Tongue (tissue), 2 donors: Measurements from ENCODE around the gene TRA2B. TPM values are rescaled to one million over a fixed set of nuclear protein-coding genes. Genes with fewer than 3 reads are reported as not detected.
"Not testable (repeated sequence)": the region's sequence is repeated elsewhere in the genome, so short reads cannot be mapped to it uniquely, and the experiment has no call there.

Experiments used
- DNase-seq: peaks from one replicate; pipeline ENCODE4 v3.0.0-alpha.2; 2015
- total RNA-seq: library from RNA; depleted of rRNA; stranded (reverse); fragments of >200 nt; gene quantifications from one replicate; pipeline ENCODE4 v1.2.3, GENCODE V29; 2014

Gene TRA2B
- total RNA-seq, 1 donor from 2014 or later = 231 TPM

DNA sequence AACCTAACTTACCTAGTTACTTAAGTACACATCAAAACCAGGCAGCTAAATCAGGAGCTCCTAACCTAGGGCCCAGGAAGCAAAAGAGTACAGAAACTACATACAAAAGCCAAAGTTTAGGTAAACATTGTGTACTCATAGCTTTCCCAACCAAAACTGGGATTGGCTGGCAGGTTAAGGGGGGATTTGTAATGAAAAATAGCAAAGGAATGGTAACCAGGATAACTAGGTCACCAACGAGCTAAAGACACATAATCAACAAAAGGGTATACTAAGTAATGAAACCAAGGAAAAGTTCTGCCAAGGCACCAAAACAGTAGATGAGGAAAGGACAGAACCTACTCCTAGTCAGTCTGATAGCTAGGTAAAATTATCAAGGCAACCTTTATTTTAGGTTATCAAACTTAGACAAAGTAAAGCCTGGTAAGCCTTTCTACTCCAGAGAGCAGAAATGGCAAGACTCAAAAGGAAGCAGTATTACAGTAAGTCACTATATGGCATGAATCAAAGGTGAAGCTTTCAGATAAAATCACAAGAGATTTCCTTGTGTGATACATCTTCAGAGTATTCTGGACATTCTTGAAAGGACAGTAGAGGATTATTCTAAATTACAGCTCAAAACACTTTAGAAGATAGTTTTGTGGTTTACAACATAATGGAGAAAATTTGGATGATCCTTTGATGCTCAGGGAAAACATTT lies 10.2 kb downstream of the TRA2B start:
- DNase-seq = no peak

DNA sequence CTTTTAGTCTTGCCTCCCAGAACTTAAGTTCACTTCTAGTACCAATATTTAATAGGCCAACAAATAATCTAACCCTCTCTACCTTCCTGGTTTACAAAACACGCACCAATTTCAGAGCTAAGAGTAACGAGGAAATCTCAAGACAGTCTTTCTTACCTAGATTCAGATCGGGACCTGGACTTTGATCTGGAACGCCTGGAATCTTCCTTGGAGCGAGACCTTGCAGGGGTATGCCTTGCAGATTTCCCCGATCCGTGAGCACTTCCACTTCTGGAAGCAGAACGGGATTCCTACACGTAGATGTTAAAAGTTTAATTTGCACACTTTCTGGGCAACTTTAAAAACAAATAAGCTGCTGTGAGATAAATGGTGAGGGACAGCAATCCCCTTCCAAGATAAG lies 11.4 kb downstream of the TRA2B start:
- DNase-seq = no peak

DNA sequence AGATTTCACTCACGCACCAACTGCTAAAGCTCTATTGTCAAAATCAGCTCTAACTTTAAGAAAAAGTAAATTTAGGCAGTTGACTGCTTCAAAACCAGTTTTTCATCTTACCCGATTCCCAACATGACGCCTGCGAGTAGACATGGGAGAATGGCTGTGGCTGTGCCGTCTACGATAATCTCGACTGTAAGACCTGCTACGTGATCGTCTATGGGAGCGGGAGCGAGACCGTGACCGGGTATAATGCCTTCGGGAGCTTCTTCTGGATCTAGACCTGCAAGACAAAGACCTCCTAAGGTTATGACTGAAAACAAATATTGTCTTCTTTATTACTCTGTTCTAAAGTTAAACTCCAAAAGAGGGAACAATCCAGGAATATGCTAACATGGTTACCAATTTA lies 12.5 kb downstream of the TRA2B start:
- DNase-seq = no peak

DNA sequence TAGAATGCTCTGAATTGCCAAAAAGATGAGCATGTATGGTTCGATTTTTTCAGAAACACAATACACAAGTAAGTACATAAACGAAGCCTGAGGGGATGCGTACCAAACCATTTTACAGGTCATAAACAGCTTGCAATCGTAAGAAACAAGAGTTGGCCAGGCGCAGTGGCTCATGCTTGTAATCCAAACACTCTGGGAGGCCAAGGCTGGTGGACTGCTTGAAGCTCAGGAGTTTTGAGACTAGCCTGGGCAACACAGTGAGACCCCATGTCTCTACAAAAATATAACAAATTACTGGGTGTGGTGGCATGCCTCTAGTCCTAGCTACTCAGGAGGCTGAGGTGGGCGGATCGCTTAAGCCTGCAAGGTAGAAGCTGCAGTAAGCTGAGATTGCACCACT lies 13.4 kb downstream of the TRA2B start:
- no peak for DNase-seq

DNA sequence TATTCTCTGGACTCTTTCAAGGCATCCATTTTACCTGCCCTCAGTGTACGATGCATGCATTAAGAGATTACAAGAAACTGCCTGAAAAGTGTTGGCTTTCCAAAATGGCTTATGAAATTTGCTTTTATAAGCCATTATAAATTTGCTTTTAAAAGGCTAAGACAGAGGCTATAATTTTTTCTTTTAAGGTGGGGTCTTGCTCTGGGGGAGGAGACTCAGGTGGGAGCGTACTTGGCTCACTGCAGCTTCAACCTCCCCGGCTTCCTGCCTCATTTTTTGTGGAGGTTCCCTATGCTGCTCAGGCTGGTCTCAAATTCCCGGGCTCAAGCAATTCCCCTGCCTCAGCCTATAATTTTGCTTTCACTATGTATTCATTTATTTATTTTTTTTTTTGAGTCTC lies 17.6 kb downstream of the TRA2B start:
- no peak for DNase-seq

DNA sequence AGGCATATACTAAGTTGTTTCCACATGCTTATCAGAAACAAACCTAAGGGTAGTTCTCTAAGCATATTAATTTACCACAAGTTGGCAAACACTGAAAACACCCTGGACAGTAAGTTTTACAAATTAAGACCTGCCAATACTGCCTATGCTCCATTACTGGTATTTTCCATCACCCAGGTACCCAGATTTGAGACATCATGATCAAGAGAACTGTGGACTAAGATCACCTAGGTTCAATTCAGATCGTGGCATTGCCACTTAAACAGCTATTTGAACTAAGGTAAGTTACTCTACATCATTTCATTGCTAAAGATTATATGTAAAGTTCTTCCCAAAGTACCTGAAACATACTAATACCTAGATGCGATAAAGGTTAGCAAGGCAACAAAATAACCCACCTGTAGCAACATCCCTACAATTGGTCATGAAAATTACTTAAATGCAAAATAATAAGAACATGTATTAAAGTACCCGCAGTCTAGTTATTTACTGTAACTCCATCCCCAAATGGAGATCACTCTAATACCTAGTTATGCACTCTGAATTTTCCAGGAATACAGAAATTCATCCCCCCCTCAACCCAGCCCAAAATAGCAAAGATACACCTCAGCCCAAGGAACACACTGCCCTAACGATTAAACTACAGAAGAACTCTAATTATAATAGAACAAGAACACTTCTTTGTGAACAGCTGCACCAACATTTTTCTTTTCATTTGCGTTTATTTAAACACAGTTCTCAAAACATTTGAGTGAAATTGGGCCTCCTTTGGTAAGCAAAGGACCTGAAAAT lies 21.6 kb downstream of the TRA2B start:
- no peak for DNase-seq

DNA sequence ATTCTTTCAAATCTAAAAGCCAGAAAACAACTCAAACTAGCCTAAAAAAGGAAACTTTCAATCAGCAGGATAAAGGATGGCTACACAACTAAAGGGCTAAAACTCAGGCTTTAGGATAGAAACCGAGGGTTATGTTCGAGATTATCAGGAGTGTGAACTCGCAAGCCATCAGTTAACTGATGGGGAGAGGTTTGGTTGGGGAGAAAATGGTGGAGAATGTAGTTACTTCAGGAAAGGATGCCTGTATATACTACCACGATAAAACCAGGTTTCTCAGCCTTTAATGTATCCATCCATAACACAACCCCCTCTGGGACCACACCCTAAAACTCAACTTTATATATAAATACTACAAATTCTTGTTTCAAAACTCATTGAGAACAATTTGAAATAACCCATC lies 22.2 kb downstream of the TRA2B start:
- DNase-seq = no peak

DNA sequence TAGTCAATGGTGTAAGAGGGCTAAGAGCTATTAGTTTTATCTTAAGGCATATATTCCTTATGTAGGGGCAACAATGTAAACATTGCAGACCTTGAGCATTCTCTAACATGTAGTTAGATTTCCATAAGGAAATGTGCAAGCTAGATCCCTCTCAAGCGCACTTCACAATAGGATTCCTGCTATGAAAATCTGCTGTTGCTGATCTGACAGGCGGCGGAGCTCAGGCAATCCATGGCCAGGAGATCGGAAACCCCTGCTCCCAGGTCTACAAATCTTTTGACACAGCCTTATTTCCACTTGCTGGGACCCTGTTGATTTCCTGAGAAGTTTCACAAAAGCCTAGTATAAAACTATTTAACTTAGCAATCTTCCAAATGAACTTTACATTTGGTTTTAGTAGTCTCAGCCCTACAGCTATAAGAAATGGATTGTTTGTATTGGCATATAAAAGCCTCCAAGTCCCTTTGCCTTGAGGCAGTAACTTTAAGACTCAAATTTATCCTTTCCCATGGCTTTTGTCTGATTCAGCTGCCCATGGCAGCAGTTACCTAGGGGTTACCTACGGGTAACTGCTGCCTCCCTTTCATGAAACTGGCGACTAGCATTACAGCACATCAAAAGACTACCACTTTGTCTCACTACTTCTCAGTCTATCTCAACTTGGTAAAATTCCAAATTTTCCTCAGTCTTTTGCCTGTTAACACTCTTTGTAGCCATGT lies 22.7 kb downstream of the TRA2B start:
- no peak for DNase-seq

DNA sequence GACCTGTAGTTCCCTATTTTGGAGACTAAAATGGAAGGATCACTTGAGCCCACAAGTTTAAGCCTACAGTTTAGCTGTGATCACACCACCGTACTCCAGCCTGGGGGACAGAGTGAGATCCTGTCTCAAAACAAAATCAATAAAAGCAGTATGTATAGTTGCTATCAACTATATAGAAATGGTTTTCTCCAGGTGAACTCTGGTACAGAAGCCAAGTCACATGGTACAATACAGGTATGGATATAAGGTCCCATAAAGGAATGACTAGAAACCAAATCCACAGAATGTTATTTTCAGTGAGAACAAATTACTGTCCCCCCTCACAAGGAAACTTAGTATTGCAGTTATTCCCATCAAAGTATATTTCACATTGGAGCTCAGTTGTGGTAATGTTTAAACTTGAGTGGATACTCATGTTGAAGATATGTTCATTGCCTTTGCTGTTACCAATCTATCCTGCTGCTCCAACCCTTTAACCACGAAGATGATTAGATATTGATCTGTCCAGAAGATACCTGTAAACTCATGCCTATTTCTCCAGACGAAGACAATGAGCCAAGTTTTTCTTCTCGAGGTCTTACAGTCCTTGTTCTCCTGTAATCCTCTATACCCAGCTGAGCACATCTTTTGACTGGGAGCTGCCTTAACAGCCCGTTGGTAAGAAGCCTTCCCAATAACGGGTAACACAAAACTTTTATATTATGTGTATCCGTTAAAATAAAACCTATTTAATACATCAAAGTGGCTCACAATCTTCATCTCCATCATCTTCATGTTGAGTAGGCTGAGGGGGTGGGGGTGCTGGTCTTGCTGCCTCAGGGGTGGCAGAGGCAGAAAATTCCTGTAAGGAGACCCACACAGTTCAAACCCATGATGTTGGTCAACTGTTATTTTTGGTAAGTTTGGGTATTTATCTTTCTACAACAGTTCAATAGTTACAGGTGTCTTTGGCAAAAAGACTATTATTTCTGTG lies 24.6 kb downstream of the TRA2B start:
- no peak for DNase-seq

DNA sequence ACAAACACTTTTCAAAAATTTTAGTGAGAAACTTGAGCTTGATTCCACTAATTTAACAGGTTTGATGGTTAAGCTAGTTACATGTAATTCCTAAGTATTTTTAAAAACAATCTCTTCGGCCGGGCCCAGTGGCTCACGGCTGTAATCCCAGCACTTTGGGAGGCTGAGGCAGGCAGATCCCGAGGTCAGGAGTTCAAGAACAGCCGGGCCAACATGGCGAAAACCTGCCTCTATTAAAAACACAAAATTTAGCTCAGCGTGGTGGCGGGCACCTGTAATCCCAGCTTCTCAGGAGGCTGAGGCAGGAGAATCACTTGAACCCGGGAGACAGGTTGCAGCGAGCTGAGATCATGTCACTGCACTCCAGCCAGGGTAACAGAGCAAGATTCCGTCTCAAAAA lies 25.3 kb downstream of the TRA2B start:
- no peak for DNase-seq

DNA sequence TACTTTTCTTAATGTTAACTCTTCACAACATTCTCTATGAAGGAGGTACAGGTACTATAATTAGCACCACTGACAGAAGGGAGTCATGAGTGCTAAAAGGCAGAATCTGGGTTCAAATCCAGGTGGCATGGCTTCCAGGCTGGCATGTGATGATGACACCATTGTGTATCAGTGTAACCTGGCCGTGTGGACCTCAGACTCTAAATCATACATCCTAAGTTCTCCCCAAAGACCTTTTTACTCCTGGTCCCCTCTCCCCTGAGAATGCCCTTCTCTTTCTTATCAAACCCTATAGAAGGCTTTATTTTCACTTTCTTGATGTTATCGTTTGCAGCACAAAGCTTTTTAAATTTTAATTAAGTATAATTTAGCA lies 26.8 kb downstream of the TRA2B start:
- not testable (repeated sequence) for DNase-seq

DNA sequence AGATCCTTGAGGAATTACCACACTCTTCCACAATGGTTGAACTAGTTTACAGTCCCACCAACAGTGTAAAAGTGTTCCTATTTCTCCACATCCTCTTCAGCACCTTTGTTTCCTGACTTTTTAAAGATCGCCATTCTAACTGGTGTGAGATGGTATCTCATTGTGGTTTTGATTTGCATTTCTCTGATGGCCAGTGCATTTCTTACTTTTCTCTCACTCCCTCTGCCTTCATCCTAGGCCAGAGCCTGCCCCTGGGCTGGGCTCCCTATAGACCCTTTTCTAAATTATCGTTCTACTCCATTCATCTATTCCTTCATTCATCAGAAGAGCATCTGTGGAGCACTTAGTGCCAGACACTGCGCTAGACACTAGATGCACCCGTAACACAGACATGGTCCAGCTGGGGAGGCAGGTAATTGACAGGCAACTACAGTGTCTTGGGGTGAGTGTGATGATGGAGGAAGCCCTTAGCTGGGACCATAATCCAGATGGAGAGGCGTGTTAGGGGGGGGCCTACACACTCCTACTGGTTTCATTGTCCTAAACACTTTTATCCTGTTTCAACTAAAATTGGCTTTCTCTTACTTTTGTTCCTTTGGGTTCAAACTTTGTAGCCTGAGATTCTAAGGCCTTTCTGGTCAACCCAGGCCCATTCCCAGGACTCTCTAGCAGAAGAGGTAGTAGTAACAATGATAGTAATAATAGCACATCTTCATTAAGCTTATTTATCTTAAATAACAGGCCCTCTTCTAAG lies 27.3 kb downstream of the TRA2B start:
- DNase-seq = not testable (repeated sequence)

DNA sequence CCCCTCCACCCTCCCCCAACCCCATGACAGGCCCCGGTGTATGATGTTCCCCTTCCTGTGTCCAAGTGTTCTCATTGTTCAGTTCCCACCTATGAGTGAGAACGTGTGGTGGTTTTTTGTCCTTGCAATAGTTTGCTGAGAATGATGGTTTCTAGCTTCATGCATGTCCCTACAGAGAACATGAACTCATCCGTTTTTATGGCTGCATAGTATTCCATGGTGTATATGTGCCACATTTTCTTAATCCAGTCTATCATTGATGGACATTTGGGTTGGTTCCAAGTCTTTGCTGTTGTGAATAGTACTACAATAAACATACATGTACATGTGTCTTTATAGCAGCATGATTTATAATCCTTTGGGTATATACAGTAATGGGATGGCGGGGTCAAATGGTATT lies 27.9 kb downstream of the TRA2B start:
- DNase-seq = not testable (repeated sequence)

DNA sequence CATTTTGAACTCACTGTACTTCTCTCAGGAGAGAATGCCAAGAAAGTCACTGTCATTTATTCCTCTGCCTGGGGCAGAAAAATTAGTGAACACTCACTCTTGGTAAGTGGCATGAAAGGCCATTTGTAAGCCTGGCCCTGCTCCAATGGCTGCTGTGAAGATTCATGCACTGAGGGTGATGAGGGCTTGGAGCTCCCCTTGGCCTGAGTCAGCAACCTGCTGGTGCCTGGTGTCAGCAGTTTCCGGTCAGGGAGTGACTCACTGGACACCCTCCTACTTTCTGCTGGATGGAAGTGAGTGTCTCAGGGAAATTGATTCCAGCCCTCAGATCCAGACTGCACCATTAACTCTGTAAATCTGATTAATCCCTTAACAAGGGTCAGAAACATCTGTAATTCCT lies 37.6 kb downstream of the TRA2B start:
- no peak for DNase-seq

DNA sequence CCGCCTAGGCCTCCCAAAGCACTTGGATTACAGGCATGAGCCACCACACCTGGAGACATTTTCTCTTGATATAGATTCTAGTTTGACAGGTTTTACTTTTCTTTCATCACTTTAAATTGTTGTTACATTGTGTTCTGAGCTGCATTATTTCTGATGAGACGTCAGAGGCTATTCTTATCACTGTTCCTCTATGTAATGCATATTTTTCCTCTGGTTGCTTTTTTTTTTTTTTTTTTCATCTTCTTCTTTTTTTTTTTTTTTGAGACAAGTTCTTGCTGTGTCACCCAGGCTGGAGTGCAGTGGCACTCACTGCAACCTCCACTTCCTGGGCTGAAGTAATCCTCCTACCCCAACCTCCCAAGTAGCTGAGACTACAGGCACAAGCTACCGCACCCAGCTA lies 41.2 kb downstream of the TRA2B start:
- DNase-seq = no peak

DNA sequence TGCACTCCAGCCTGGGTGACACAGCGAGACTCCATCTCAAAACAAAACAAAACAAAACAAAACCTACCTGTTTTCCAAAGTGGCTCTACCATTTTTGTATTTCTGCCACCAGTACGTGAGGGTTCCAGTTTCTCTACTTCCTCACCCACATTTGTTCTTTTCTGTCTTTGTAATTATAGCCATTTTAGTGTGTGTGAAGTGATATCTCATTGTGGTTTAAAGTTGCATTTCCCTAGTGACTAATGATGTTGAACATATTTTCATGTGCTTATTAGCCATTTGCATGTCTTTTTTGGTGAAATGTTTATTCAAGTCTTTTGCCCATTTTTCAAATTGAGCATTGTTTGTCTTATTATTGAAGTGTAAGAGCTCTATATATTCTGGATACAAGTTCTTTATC lies 50.7 kb downstream of the TRA2B start:
- no peak for DNase-seq

DNA sequence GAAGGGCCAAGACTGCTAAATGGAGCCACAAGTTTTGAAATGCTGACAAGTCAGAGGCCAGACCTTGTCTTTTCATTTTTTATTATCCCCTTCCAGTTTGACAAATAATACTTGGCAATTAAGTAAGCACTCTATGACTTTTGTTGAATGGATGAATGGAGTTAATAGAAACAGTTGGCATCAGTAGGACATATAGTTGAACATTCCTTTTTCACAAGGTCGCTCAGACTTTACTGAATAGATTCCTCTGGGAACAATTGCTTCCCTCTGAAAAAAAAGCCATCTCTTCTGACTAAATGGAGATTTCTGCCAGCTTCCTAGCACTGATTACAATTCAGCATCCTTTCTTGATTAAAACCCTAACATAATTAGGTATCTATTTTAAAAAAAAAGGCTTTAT lies 53.2 kb downstream of the TRA2B start:
- no peak for DNase-seq

DNA sequence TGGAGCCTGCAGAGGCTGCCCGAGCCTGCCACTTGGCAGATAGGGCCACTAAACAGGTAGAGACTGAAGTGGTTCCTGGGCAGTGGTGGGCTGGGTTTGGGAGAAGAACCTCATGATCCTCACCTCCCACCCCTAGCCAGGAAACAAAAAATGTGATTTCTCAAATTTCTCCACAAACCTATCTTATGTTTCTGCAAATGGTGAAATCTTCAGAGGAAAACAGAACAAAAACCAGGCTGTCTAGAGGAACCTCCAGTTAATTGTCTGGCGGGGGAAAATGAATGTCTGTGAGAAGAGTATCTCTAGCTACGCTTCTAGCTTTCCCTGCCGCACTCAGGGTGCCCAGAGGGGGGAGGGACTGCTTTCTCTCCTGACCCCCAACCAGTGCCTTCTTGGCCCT lies 55.9 kb downstream of the TRA2B start:
- no peak for DNase-seq

DNA sequence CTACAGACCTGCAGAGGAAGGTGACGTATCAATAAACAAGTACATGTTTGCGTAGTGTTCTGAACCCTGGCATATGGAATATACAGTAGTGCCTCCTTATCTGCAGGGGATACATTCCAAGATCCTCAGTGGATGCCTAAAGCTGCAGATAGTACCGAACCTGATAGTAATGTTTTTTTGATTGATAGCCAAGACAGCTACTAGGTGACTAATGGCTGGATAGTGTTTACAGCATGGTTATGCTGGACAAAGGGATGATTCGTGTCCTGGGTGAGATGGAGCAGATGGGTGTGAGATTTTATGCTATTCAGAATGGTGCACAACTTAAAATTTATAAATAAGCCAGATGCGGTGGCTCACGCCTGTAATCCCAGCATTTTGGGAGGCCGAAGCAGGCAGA lies 57.2 kb downstream of the TRA2B start:
- no peak for DNase-seq

DNA sequence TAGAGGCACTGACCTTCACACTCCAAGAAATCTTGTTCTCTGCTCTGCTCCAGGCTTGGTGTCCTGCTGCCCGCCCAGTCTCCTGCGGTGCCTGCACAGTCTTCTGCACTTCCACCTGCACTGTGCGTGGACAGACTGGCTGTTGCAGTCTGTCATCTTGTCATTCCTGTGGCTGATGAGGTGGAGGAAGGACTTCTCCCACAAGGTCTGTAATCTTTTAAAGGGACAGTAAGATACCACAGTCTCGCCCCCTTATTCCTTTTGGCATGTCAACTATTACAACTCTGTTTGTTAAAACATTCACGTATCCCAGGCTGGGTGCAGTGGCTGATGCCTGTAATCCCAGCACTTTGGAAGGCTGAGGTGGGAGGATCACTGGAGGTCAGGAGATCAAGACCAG lies 58.9 kb downstream of the TRA2B start:
- DNase-seq = no peak

DNA sequence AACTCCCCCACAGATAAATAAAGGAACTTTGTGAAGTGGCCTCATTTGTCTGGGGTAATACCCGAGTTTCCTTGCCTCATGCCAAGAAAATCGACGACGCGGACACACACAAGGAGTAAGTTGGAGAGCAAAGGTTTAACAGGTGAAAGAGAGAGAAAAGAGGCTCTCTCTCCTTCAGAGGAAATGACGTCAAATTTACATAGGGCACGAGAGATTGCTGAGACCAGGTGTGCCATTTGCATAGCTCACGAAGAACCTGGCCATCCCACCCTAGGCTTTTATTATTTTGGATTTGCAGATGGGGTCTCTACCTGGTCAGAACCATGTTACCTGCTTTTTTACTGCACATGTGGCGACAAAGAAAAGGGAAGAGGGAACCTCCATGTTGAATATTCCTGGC lies 63.7 kb downstream of the TRA2B start:
- DNase-seq = no peak

DNA sequence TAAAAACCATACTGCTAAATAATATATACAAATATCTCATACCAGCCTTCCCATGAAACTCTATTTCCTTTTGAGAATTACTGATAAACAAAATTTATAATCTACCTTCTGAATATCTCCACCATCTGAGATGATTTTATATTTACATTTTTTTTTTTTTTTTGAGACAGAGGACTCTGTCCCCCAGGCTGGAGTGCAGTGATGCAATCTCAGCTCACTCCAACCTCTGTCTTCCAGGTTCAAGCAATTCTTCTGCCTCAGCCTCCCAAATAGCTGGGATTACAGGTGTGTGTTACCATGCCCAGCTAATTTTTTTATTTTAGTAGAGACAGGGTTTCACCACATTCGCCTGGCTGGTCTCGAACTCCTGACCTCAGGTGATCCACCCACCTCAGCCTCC lies 70.2 kb downstream of the TRA2B start:
- no peak for DNase-seq
